Measurements from ENCODE around the gene CKS2.

- TF ChIP-seq CTCF (IDR thresholded peaks at IDR 0.05) (no peak), POLR2A (IDR thresholded peaks at IDR 0.05) (no peak)
These were observed 1.2 kb downstream of the CKS2 start for GRCh38 chr9:89312222-89312571.
